IMR-90 (cell line): ENCODE measurements around the gene FAM117B. TPM values are rescaled to one million over a fixed set of nuclear protein-coding genes. Genes with fewer than 3 reads are reported as not detected.

Experiments used
- ATAC-seq: fragments of 200-7000 bp; cut with Tn5 transposase; 2 replicates; pipeline ENCODE4 v1.9.1; 2020; ENCODE audit warnings: low read depth, mild to moderate bottlenecking, moderate library complexity
- BruUV-seq: library from RNA; stranded (reverse); fragments of 400-500 nt; replicated peaks from 2 replicates; lab custom pipeline; 2021; lab: Mats Ljungman, UMichigan
- CTCF ChIA-PET: fragments of 300-600 bp; formaldehyde crosslinking; extraction: SDS; loops from one replicate; lab custom pipeline; 2021; ENCODE audit warnings: antibody characterized with exemption; lab: Yijun Ruan, JAX
- POLR2A ChIA-PET: fragments of 300-600 bp; sonication (Branson Sonifier 250); formaldehyde crosslinking; loops from one replicate; lab custom pipeline; 2022; ENCODE audit warnings: antibody characterized with exemption; ENCODE audit not compliant: unreplicated experiment; lab: Charles Lee
- DNase-seq: peaks from one replicate; pipeline ENCODE4 v3.0.0; 2013
- H2AFZ ChIP-seq: replicated peaks from 2 replicates; pipeline ENCODE3; 2013; ENCODE audit warnings: low read length, mild to moderate bottlenecking; ENCODE audit not compliant: poor library complexity
- H2AK5ac ChIP-seq: 2 replicates; pipeline ENCODE4 v1.6.1; 2013; ENCODE audit warnings: low read depth, low read length, inconsistent platforms
- H2AK9ac ChIP-seq: replicated peaks from 2 replicates; pipeline ENCODE3; 2013; ENCODE audit warnings: mild to moderate bottlenecking, low read depth, low read length, moderate library complexity; ENCODE audit not compliant: poor library complexity
- H2BK120ac ChIP-seq: 2 replicates; pipeline ENCODE4 v1.6.1; 2013; ENCODE audit warnings: low read depth, low read length, inconsistent platforms
- H2BK15ac ChIP-seq: 3 replicates; pipeline ENCODE4 v1.6.1; 2013; ENCODE audit warnings: low read depth, low read length, inconsistent platforms
- H2BK20ac ChIP-seq: 2 replicates; pipeline ENCODE4 v1.6.1; 2013; ENCODE audit warnings: low read depth, mild to moderate bottlenecking, inconsistent platforms, low read length, moderate library complexity
- H2BK5ac ChIP-seq: 2 replicates; pipeline ENCODE4 v1.6.1; 2013; ENCODE audit warnings: mild to moderate bottlenecking, low read depth, low read length, inconsistent platforms; ENCODE audit not compliant: poor library complexity, severe bottlenecking
- H3K14ac ChIP-seq: replicated peaks from 2 replicates; pipeline ENCODE4 v1.6.1; 2013; ENCODE audit warnings: low read depth, low read length, inconsistent platforms
- H3K18ac ChIP-seq: 2 replicates; pipeline ENCODE4 v1.6.1; 2013; ENCODE audit warnings: low read depth, low read length, control low read depth
- H3K23ac ChIP-seq: 2 replicates; pipeline ENCODE4 v1.6.1; 2013; ENCODE audit warnings: low read depth, low read length, inconsistent platforms
- H3K27ac ChIP-seq: 2 replicates; pipeline ENCODE4 v1.5.1; 2013; ENCODE audit warnings: mild to moderate bottlenecking, control low read depth, low read length; ENCODE audit not compliant: insufficient read depth
- H3K27me3 ChIP-seq: 2 replicates; pipeline ENCODE4 v1.6.1; 2013; ENCODE audit warnings: low read length; ENCODE audit not compliant: control insufficient read depth, insufficient read depth
- H3K36me3 ChIP-seq: 2 replicates; pipeline ENCODE4 v1.6.1; 2013; ENCODE audit warnings: low read length, mixed read lengths; ENCODE audit not compliant: control insufficient read depth, insufficient read depth
- H3K4ac ChIP-seq: 2 replicates; pipeline ENCODE4 v1.6.1; 2013; ENCODE audit warnings: low read depth, low read length, inconsistent platforms
- H3K4me1 ChIP-seq: 2 replicates; pipeline ENCODE4 v1.6.1; 2013; ENCODE audit warnings: low read length, mixed read lengths; ENCODE audit not compliant: control insufficient read depth, insufficient read depth
- H3K4me2 ChIP-seq: 2 replicates; pipeline ENCODE4 v1.6.1; 2013; ENCODE audit warnings: low read depth, mild to moderate bottlenecking, control low read depth, low read length, moderate library complexity
- H3K4me3 ChIP-seq: 2 replicates; pipeline ENCODE4 v1.5.1; 2013; ENCODE audit warnings: low read depth, mild to moderate bottlenecking, control low read depth, low read length, moderate library complexity; ENCODE audit not compliant: insufficient read depth
- H3K56ac ChIP-seq: 2 replicates; pipeline ENCODE4 v1.6.1; 2013; ENCODE audit warnings: low read length, inconsistent platforms; ENCODE audit not compliant: insufficient read depth; ENCODE audit errors: extremely low read depth
- H3K79me1 ChIP-seq, 2 experiments: 2 replicates each; pipeline ENCODE4 v1.6.1; 2013; ENCODE audit warnings: low read length in 2 of 2, inconsistent platforms in 1 of 2, low read depth in 1 of 2
- H3K9ac ChIP-seq: 2 replicates; pipeline ENCODE4 v1.6.1; 2013; ENCODE audit warnings: low read depth, low read length, control low read depth
- H3K9me1 ChIP-seq: 2 replicates; pipeline ENCODE4 v1.6.1; 2013; ENCODE audit warnings: low read length, inconsistent platforms; ENCODE audit not compliant: insufficient read depth
- H3K9me3 ChIP-seq: 2 replicates; pipeline ENCODE4 v1.6.1; 2013; ENCODE audit warnings: low read length; ENCODE audit not compliant: control insufficient read depth, insufficient read depth
- H4K20me1 ChIP-seq: 2 replicates; pipeline ENCODE4 v1.6.1; 2013; ENCODE audit warnings: low read length, inconsistent platforms; ENCODE audit not compliant: insufficient read depth
- H4K5ac ChIP-seq: 2 replicates; pipeline ENCODE4 v1.6.1; 2013; ENCODE audit warnings: mild to moderate bottlenecking, low read depth, low read length, control low read depth
- H4K8ac ChIP-seq, 2 experiments: 2 replicates each; pipeline ENCODE4 v1.6.1; 2013; ENCODE audit warnings: low read depth in 2 of 2, low read length in 2 of 2, control low read depth in 1 of 2, inconsistent platforms in 1 of 2
- H4K91ac ChIP-seq: 2 replicates; pipeline ENCODE4 v1.6.1; 2013; ENCODE audit warnings: low read depth, low read length, inconsistent platforms; ENCODE audit not compliant: insufficient read depth
- BHLHE40 ChIP-seq: fragments of 150-350 bp; IDR thresholded peaks from 2 replicates; pipeline ENCODE4 v1.6.1; 2016; ENCODE audit warnings: mild to moderate bottlenecking, low read depth, low read length
- CEBPB ChIP-seq: IDR thresholded peaks from 2 replicates; pipeline ENCODE4 v1.6.1; 2012; ENCODE audit warnings: low read depth, low read length, improper control_type of control experiment
- CHD1 ChIP-seq: IDR thresholded peaks from 2 replicates; pipeline ENCODE4 v1.6.1; 2012; ENCODE audit warnings: low read depth, low read length, improper control_type of control experiment
- CTCF ChIP-seq: conservative IDR thresholded peaks from 2 replicates; pipeline ENCODE4 v1.5.1; 2012; ENCODE audit warnings: mild to moderate bottlenecking, low read depth, low read length, improper control_type of control experiment
- ELK1 ChIP-seq: fragments of 150-350 bp; IDR thresholded peaks from 2 replicates; pipeline ENCODE4 v1.6.1; 2016; ENCODE audit warnings: low read depth, mild to moderate bottlenecking, low read length, moderate library complexity, borderline replicate concordance
- FOS ChIP-seq: fragments of 150-350 bp; IDR thresholded peaks from 2 replicates; pipeline ENCODE4 v1.6.1; 2016; ENCODE audit warnings: low read depth, low read length
- MAFK ChIP-seq: IDR thresholded peaks from 2 replicates; pipeline ENCODE4 v1.6.1; 2012; ENCODE audit warnings: low read depth, low read length, improper control_type of control experiment
- MAZ ChIP-seq: IDR thresholded peaks from 2 replicates; pipeline ENCODE4 v1.6.1; 2012; ENCODE audit warnings: low read depth, mild to moderate bottlenecking, low read length, improper control_type of control experiment, moderate library complexity, borderline replicate concordance
- MXI1 ChIP-seq: IDR thresholded peaks from 2 replicates; pipeline ENCODE4 v1.6.1; 2012; ENCODE audit warnings: low read depth, mild to moderate bottlenecking, low read length, moderate library complexity, borderline replicate concordance
- NFE2L2 ChIP-seq: fragments of 150-350 bp; IDR thresholded peaks from 2 replicates; pipeline ENCODE4 v1.6.1; 2016; ENCODE audit warnings: low read depth, mild to moderate bottlenecking, low read length
- POLR2A ChIP-seq: IDR thresholded peaks from 2 replicates; pipeline ENCODE4 v1.6.1; 2012; ENCODE audit warnings: mild to moderate bottlenecking, low read depth, low read length
- RAD21 ChIP-seq: IDR thresholded peaks from 2 replicates; pipeline ENCODE4 v1.6.1; 2012; ENCODE audit warnings: low read length, improper control_type of control experiment
- RCOR1 ChIP-seq: IDR thresholded peaks from 2 replicates; pipeline ENCODE4 v1.6.1; 2012; ENCODE audit warnings: mild to moderate bottlenecking, low read length, improper control_type of control experiment; ENCODE audit not compliant: insufficient replicate concordance
- RFX5 ChIP-seq: IDR thresholded peaks from 2 replicates; pipeline ENCODE4 v1.8.0; 2012; ENCODE audit warnings: low read depth, mild to moderate bottlenecking, low read length, moderate library complexity
- SMC3 ChIP-seq: fragments of 150-350 bp; IDR thresholded peaks from 2 replicates; pipeline ENCODE4 v1.6.1; 2016; ENCODE audit warnings: low read depth, mild to moderate bottlenecking, antibody characterized with exemption, low read length, moderate library complexity
- USF2 ChIP-seq: fragments of 150-350 bp; IDR thresholded peaks from 2 replicates; pipeline ENCODE4 v1.6.1; 2017; ENCODE audit warnings: mild to moderate bottlenecking, antibody characterized with exemption, low read length, low read depth
- WGBS, 2 experiments: methylation state at CpG; one replicate each; pipeline versions ENCODE4 v1.1.5 to v1.1.7; 2013; ENCODE audit warnings: missing lambda C conversion rate in 2 of 2; ENCODE audit not compliant: insufficient read length in 1 of 2; ENCODE audit errors: extremely low coverage in 2 of 2; 5-methylcytosine and 5-hydroxymethylcytosine counted together
- dilution Hi-C: fragments of 300-500 bp; cut with HindIII; formaldehyde crosslinking; loops from one replicate; pipeline ENCODE4 v1.14.3; 2018; ENCODE audit warnings: low sequenced_read_pairs; ENCODE audit not compliant: unreplicated experiment
- in situ Hi-C: fragments of 300-500 bp; cut with MboI; formaldehyde crosslinking; loops from 3 replicates; pipeline ENCODE4 v1.14.3; 2019; ENCODE audit warnings: low sequenced_read_pairs, inconsistent platforms, mixed read lengths
- intact Hi-C: fragments of 100-400 bp; cut with micrococcal nuclease; formaldehyde crosslinking; loops from 2 replicates; pipeline ENCODE4 v1.10.0; 2022
- polyA plus RNA-seq, 3 experiments: library from polyadenylated mRNA; depleted of rRNA; stranded (reverse); fragments of >200 nt; gene quantifications; 2 replicates each; pipeline ENCODE4 v1.2.3, GENCODE V29; 2012; ENCODE audit warnings: low replicate concordance in 1 of 3
- total RNA-seq: library from RNA; depleted of rRNA; stranded (reverse); fragments of >200 nt; gene quantifications from 2 replicates; pipeline ENCODE4 v1.2.3, GENCODE V29; 2012

The FAM117B gene
- total and polyA plus RNA-seq, 2 of the 4 experiments (the other 2 are of a cell fraction), result 0.54 to 0.79 TPM

- DNase-seq, result no peak
Observed at GRCh38 chr2:202758604-202759003, 123.8 kb downstream of the FAM117B start.

More at GRCh38 chr2:202758604-202759003, 123.8 kb downstream of the FAM117B start:
- no peak overlapping the region for H2BK5ac ChIP-seq
- no peak overlapping the region for H3K9ac ChIP-seq
- peaks cover 2% of the 10 kb centered on the region; the same call in 1 of the 2 replicates for H3K4me1 ChIP-seq
- no peak overlapping the region for H3K18ac ChIP-seq
- H2BK20ac ChIP-seq, result no peak overlapping the region
- H3K27ac ChIP-seq, result no peak overlapping the region
- no peak for TF ChIP-seq SMC3
- TF ChIP-seq USF2, result no peak
- no peak for TF ChIP-seq POLR2A
- no peak for TF ChIP-seq RAD21
- TF ChIP-seq NFE2L2, result no peak
- no peak for TF ChIP-seq ELK1
- TF ChIP-seq MAZ, result no peak
- TF ChIP-seq RCOR1, result no peak
- TF ChIP-seq MAFK, result no peak
- TF ChIP-seq MXI1, result no peak
- TF ChIP-seq CTCF, result no peak
- no peak for TF ChIP-seq FOS
- TF ChIP-seq CHD1, result no peak
- no peak for TF ChIP-seq RFX5
- TF ChIP-seq CEBPB, result no peak
- no peak for TF ChIP-seq BHLHE40
- H3K4me3 ChIP-seq, result no peak overlapping the region
- H3K9me1 ChIP-seq, result no peaks in the 10 kb centered on the region
- H2AK5ac ChIP-seq, result no peak overlapping the region
- H3K56ac ChIP-seq, result no peak overlapping the region
- peaks cover 11% of the 10 kb centered on the region for H3K36me3 ChIP-seq
- H2BK120ac ChIP-seq, result no peak overlapping the region
- no peak overlapping the region for H3K4me2 ChIP-seq
- CTCF ChIA-PET, result no interaction called here
- H3K14ac ChIP-seq, result no peak overlapping the region
- 100% methylated on average over 1 of the region's 2 CpGs; no CpG with 5 or more reads in 1 of the 2 experiments for WGBS, 2 experiments
- H2AFZ ChIP-seq, result no peak overlapping the region
- H2AK9ac ChIP-seq, result no peak overlapping the region
- H3K23ac ChIP-seq, result no peak overlapping the region
- H4K8ac ChIP-seq, result no peak overlapping the region
- no TSS peak for BruUV-seq
- H4K20me1 ChIP-seq, result no peaks in the 10 kb centered on the region
- no peak overlapping the region for H2BK15ac ChIP-seq
- in situ Hi-C loops (no loop called here), dilution Hi-C loops (no loop called here), intact Hi-C loops (no loop called here)
- no peaks in the 10 kb centered on the region for H3K9me3 ChIP-seq
- no peaks in the 10 kb centered on the region for H3K79me1 ChIP-seq
- H4K91ac ChIP-seq, result no peak overlapping the region
- no peak overlapping the region for H4K5ac ChIP-seq
- no peak overlapping the region for H3K4ac ChIP-seq
- no peak for ATAC-seq
- POLR2A ChIA-PET, result no interaction called here
- no peaks in the 10 kb centered on the region for H3K27me3 ChIP-seq
